GM19043 (cell line): ENCODE data around the gene G6PC3.
"Not testable (repeated sequence)": the region's sequence is repeated elsewhere in the genome, so short reads cannot be mapped to it uniquely, and the experiment has no call there.

ENCODE experiments used
- ATAC-seq: cut with Tn5 transposase; IDR thresholded peaks from one replicate; pipeline ENCODE4 v1.9.1; 2021; ENCODE audit warnings: low read depth; ENCODE audit not compliant: unreplicated experiment

G6PC3 gene

GRCh38 chr17:44082256-44082927 lies 11.9 kb downstream of the G6PC3 start:
- ATAC-seq, result no peak

GRCh38 chr17:44083250-44083849 lies 12.8 kb downstream of the G6PC3 start:
- ATAC-seq, result no peak

GRCh38 chr17:44084131-44084538 lies 13.6 kb downstream of the G6PC3 start:
- ATAC-seq, result no peak

GRCh38 chr17:44084921-44085320 lies 14.4 kb downstream of the G6PC3 start:
- ATAC-seq, result no peak

GRCh38 chr17:44085908-44086307 lies 15.4 kb downstream of the G6PC3 start:
- no peak for ATAC-seq

GRCh38 chr17:44086364-44087311 lies 16.1 kb downstream of the G6PC3 start:
- no peak for ATAC-seq

- no peak for ATAC-seq
These were observed 16.8 kb downstream of the G6PC3 start for GRCh38 chr17:44087319-44087718.

GRCh38 chr17:44088254-44088653 lies 17.7 kb downstream of the G6PC3 start:
- ATAC-seq, result no peak

- no peak for ATAC-seq
These were observed 20.9 kb downstream of the G6PC3 start for GRCh38 chr17:44091200-44091997.

GRCh38 chr17:44092051-44092450 lies 21.5 kb downstream of the G6PC3 start:
- ATAC-seq, result no peak

GRCh38 chr17:44093231-44093900 lies 22.8 kb downstream of the G6PC3 start:
- no peak for ATAC-seq

- ATAC-seq, result no peak
These were observed 24.3 kb downstream of the G6PC3 start for GRCh38 chr17:44094701-44095387.

GRCh38 chr17:44095388-44095646 lies 24.8 kb downstream of the G6PC3 start:
- ATAC-seq, result no peak

GRCh38 chr17:44095647-44096496 lies 25.3 kb downstream of the G6PC3 start:
- no peak for ATAC-seq

GRCh38 chr17:44097110-44097958 lies 26.8 kb downstream of the G6PC3 start:
- no peak for ATAC-seq

- ATAC-seq, result not testable (repeated sequence)
These were observed 31.3 kb downstream of the G6PC3 start for GRCh38 chr17:44101858-44102257.

- no peak for ATAC-seq
These were observed 32.5 kb downstream of the G6PC3 start for GRCh38 chr17:44102849-44103622.
